HepG2 (cell line): ENCODE results near the gene GHRH. TPM values are rescaled to one million over a fixed set of nuclear protein-coding genes. Genes with fewer than 3 reads are reported as not detected.

Source experiments
- ATAC-seq: fragments of 200-7000 bp; cut with Tn5 transposase; 3 replicates; pipeline ENCODE4 v1.9.1; 2020; ENCODE audit warnings: mild to moderate bottlenecking, moderate library complexity
- BruUV-seq: library from RNA; stranded (reverse); fragments of 400-500 nt; replicated peaks from 2 replicates; lab custom pipeline; 2021; lab: Mats Ljungman, UMichigan
- CTCF ChIA-PET: fragments of 300-600 bp; formaldehyde crosslinking; extraction: SDS; loops from one replicate; lab custom pipeline; 2021; ENCODE audit warnings: low total read pairs, inconsistent platforms, low intra/inter-chr PET ratio; lab: Yijun Ruan, JAX
- POLR2A ChIA-PET: fragments of 350-600 bp; sonication (Branson Sonifier 250); formaldehyde crosslinking; loops from one replicate; lab custom pipeline; 2020; ENCODE audit warnings: antibody characterized with exemption, inconsistent platforms; lab: Yijun Ruan, JAX
- DNase-seq: peaks from one replicate; pipeline ENCODE4 v3.0.0-alpha.2; 2015; ENCODE audit warnings: low spot score
- FAIRE-seq: peaks from 3 replicates; lab custom pipeline; 2011; peaks lifted over from hg19 to GRCh38; lab: Jason Lieb, UNC
- H2AFZ ChIP-seq: one replicate; pipeline ENCODE4 v1.6.1; 2011; ENCODE audit warnings: low read length, inconsistent platforms
- H3K27ac ChIP-seq: fragments of 300-600 bp; 3 replicates; pipeline ENCODE4 v1.8.0; 2011; ENCODE audit warnings: mixed run types, mild to moderate bottlenecking, mixed read lengths, low read length, inconsistent platforms; ENCODE audit not compliant: insufficient read depth; ENCODE audit errors: extremely low read length
- H3K27me3 ChIP-seq, 2 experiments: fragments of 200-600 bp in 1 of 2; 2 replicates in 1 of 2; 3 replicates in 1 of 2; pipeline versions ENCODE4 v1.6.0 to v1.8.0; 2011; ENCODE audit warnings: low read length in 2 of 2, mild to moderate bottlenecking in 2 of 2, moderate library complexity in 2 of 2, inconsistent platforms in 1 of 2; ENCODE audit not compliant: insufficient read depth in 2 of 2, control insufficient read depth in 1 of 2
- H3K36me3 ChIP-seq, 2 experiments: fragments of 200-600 bp in 1 of 2; replicated peaks in 1 of 2; 2 replicates in 1 of 2; 3 replicates in 1 of 2; pipeline versions ENCODE4 v1.5.1 to v1.8.0; 2011; ENCODE audit warnings: low read length in 2 of 2, inconsistent platforms in 1 of 2; ENCODE audit not compliant: insufficient read depth in 2 of 2, control insufficient read depth in 1 of 2
- H3K4me1 ChIP-seq: 2 replicates; pipeline ENCODE4 v1.5.1; 2012; ENCODE audit warnings: low read length, inconsistent platforms; ENCODE audit not compliant: insufficient read depth
- H3K4me2 ChIP-seq: 2 replicates; pipeline ENCODE4 v1.6.0; 2011; ENCODE audit warnings: low read depth, low read length, inconsistent platforms
- H3K4me3 ChIP-seq, 3 experiments: fragments of 200-600 bp in 1 of 3; sonication (generic), shearing (Covaris generic) in 1 of 3; replicated peaks in 1 of 3; 2 replicates each; pipeline ENCODE4 v1.5.1; 2011 to 2016; ENCODE audit warnings: low read length in 3 of 3, inconsistent platforms in 2 of 3, low read depth in 2 of 3, mild to moderate bottlenecking in 2 of 3, control low read depth in 1 of 3, mixed read lengths in 1 of 3; ENCODE audit not compliant: insufficient read depth in 1 of 3
- H3K79me2 ChIP-seq: one replicate; pipeline ENCODE4 v1.6.1; 2011; ENCODE audit warnings: low read length, inconsistent platforms; ENCODE audit not compliant: insufficient read depth
- H3K9ac ChIP-seq: 2 replicates; pipeline ENCODE4 v1.6.0; 2011; ENCODE audit warnings: mild to moderate bottlenecking, low read depth, low read length, inconsistent platforms; ENCODE audit not compliant: insufficient read depth
- H3K9me3 ChIP-seq: 2 replicates; pipeline ENCODE4 v1.5.1; 2012; ENCODE audit warnings: mild to moderate bottlenecking, low read length
- H4K20me1 ChIP-seq: 2 replicates; pipeline ENCODE4 v1.6.0; 2011; ENCODE audit warnings: inconsistent platforms, mild to moderate bottlenecking, low read length, moderate library complexity; ENCODE audit not compliant: insufficient read depth
- RBM22 ChIP-seq: fragments of 200-400 bp; formaldehyde crosslinking; optimal IDR thresholded peaks from 2 replicates; pipeline ENCODE3; 2017; ENCODE audit warnings: mild to moderate bottlenecking, low read length, moderate library complexity
- WGBS: methylation state at CpG from one replicate; pipeline ENCODE4 v1.1.6; 2017; ENCODE audit warnings: low lambda C conversion rate; 5-methylcytosine and 5-hydroxymethylcytosine counted together
- in situ Hi-C: cut with HindIII; loops from 2 replicates; pipeline ENCODE4 v1.10.0; 2017; ENCODE audit warnings: low pct_unique_long_range_greater_than_20kb; ENCODE audit not compliant: extremely low pct_ligation_motif_present
- intact Hi-C: fragments of 100-400 bp; cut with micrococcal nuclease; formaldehyde crosslinking; loops from one replicate; pipeline ENCODE4 v1.10.0; 2022; ENCODE audit not compliant: unreplicated experiment
- polyA plus RNA-seq, 8 experiments: library from polyadenylated mRNA; depleted of rRNA in 3 of 8; stranded (reverse) in 7 of 8; unstranded in 1 of 8; fragments of >200 nt; fragmentation: Illumina TruSeq in 4 of 8; extraction: Trizol in 4 of 8; gene quantifications; 2 replicates each; pipeline versions ENCODE4 v1.2.1 to v1.2.3, GENCODE V29; 2011 to 2016; ENCODE audit warnings: low read depth in 4 of 8, missing spikeins in 1 of 8, mixed read lengths in 1 of 8; ENCODE audit not compliant: insufficient read depth in 1 of 8
- total RNA-seq, 5 experiments: library from RNA; depleted of rRNA; stranded (reverse); fragments of >200 nt; fragmentation: Illumina TruSeq; extraction: Trizol; gene quantifications; 2 replicates each; pipeline ENCODE4 v1.2.3, GENCODE V29; 2016; ENCODE audit warnings: low read depth in 1 of 5
- TF ChIP-seq, protein P1 (sequence below): sonication (generic); formaldehyde crosslinking; IDR thresholded peaks from 2 replicates; pipeline ENCODE4 v1.4.0; 2020; ENCODE audit warnings: missing genetic modification reagents
- TF ChIP-seq, protein P2 (sequence below): sonication (generic); formaldehyde crosslinking; conservative IDR thresholded peaks from 2 replicates; pipeline ENCODE4 v1.5.0; 2020; ENCODE audit warnings: missing genetic modification reagents

Gene GHRH
- total and polyA plus RNA-seq, 2 of the 13 experiments (the other 11 are each of a cell fraction or from before 2014, with no cell fraction given), result not detected

DNA sequence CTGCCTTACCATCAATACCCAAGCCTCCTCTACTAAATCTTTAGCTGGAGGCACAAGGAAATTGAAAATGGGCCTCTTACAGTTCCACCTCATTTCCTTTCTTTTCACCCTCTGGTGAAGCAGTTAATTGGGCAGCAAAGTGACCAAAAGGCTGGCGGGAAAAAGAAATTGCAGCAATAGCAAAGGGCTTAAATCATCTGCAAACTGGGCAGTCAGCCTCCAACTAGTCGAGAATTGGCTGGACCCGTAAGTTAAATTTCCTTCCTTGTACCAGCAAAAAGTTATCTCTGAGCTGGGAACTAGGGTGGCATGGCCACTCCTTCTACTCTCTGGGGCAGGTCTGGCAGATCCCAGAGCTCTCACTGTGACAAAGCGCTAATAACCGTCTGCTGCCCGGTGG lies 33.5 kb downstream of the GHRH start (continued):
- TF ChIP-seq, protein P1, sequence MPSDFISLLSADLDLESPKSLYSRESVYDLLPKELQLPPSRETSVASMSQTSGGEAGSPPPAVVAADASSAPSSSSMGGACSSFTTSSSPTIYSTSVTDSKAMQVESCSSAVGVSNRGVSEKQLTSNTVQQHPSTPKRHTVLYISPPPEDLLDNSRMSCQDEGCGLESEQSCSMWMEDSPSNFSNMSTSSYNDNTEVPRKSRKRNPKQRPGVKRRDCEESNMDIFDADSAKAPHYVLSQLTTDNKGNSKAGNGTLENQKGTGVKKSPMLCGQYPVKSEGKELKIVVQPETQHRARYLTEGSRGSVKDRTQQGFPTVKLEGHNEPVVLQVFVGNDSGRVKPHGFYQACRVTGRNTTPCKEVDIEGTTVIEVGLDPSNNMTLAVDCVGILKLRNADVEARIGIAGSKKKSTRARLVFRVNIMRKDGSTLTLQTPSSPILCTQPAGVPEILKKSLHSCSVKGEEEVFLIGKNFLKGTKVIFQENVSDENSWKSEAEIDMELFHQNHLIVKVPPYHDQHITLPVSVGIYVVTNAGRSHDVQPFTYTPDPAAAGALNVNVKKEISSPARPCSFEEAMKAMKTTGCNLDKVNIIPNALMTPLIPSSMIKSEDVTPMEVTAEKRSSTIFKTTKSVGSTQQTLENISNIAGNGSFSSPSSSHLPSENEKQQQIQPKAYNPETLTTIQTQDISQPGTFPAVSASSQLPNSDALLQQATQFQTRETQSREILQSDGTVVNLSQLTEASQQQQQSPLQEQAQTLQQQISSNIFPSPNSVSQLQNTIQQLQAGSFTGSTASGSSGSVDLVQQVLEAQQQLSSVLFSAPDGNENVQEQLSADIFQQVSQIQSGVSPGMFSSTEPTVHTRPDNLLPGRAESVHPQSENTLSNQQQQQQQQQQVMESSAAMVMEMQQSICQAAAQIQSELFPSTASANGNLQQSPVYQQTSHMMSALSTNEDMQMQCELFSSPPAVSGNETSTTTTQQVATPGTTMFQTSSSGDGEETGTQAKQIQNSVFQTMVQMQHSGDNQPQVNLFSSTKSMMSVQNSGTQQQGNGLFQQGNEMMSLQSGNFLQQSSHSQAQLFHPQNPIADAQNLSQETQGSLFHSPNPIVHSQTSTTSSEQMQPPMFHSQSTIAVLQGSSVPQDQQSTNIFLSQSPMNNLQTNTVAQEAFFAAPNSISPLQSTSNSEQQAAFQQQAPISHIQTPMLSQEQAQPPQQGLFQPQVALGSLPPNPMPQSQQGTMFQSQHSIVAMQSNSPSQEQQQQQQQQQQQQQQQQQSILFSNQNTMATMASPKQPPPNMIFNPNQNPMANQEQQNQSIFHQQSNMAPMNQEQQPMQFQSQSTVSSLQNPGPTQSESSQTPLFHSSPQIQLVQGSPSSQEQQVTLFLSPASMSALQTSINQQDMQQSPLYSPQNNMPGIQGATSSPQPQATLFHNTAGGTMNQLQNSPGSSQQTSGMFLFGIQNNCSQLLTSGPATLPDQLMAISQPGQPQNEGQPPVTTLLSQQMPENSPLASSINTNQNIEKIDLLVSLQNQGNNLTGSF (CRISPR knock-in tag), result no peak

DNA sequence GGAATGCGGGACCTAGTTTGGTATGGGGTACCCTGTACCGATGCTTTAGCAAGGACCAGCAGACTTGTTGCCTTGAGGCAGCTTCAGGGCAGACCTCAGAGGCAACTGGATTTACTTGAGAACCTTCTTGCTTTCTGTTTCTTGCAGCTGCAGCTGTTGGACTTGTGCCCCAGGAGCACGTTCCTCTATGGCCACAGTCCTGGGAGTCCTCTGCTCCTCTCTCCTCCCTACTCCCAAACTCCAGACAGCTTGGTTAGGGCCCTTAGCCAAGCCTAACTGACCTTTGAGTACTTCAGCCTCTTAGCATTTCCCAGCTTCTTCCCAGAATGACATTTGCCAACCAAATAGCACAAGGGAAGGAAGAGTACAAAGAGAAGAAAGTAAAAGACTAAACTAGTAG lies 34.7 kb downstream of the GHRH start:
- 95% methylated on average over 3 of the region's 3 CpGs for WGBS
- CTCF ChIA-PET, result no interaction called here
- no peak overlapping the region for H2AFZ ChIP-seq
- intact Hi-C loops (no loop called here), in situ Hi-C loops (no loop called here)
- no peaks in the 10 kb centered on the region for H3K27me3 ChIP-seq
- ATAC-seq, result no peak
- 0 out of 2 replicates have a peak, but pooled peaks cover 1% of the 10 kb centered on the region for H4K20me1 ChIP-seq
- H3K79me2 ChIP-seq, result no peaks in the 10 kb centered on the region
- TF ChIP-seq RBM22, result peak; percentile 6
- TF ChIP-seq, protein P2, sequence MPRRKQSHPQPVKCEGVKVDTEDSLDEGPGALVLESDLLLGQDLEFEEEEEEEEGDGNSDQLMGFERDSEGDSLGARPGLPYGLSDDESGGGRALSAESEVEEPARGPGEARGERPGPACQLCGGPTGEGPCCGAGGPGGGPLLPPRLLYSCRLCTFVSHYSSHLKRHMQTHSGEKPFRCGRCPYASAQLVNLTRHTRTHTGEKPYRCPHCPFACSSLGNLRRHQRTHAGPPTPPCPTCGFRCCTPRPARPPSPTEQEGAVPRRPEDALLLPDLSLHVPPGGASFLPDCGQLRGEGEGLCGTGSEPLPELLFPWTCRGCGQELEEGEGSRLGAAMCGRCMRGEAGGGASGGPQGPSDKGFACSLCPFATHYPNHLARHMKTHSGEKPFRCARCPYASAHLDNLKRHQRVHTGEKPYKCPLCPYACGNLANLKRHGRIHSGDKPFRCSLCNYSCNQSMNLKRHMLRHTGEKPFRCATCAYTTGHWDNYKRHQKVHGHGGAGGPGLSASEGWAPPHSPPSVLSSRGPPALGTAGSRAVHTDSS (CRISPR knock-in tag), result no peak
- TF ChIP-seq, all 625 proteins: peak for 1
- POLR2A ChIA-PET, result no interaction called here
- Histone ChIP-seq H3K4me3 (no peak overlapping the region), H3K36me3 (peaks cover 77 to 98% of the 10 kb centered on the region in 2 experiments), H3K9me3 (no peaks in the 10 kb centered on the region), H3K27ac (no peak overlapping the region), H3K4me2 (no peak overlapping the region), H3K4me1 (no peaks in the 10 kb centered on the region), H3K9ac (no peak overlapping the region)
- no peak for DNase-seq
- BruUV-seq, result no TSS peak
- no peak for FAIRE-seq
